HepG2 (cell line): ENCODE data around the gene CAMTA1. TPM values are rescaled to one million over a fixed set of nuclear protein-coding genes. Genes with fewer than 3 reads are reported as not detected.

ENCODE experiments used
- ARNT ChIP-seq: fragments of 450-650 bp; IDR thresholded peaks from 2 replicates; pipeline ENCODE4 v1.6.1; 2017
- CHD2 ChIP-seq: IDR thresholded peaks from 2 replicates; pipeline ENCODE4 v1.6.1; 2011; ENCODE audit warnings: low read depth, low read length, improper control_type of control experiment
- EHMT2 ChIP-seq: fragments of 200-600 bp; sonication (generic); IDR thresholded peaks from 2 replicates; pipeline ENCODE4 v1.7.0; 2017; ENCODE audit warnings: antibody characterized with exemption, low read depth, low read length, borderline replicate concordance
- FIP1L1 ChIP-seq: fragments of 200-400 bp; formaldehyde crosslinking; IDR thresholded peaks from 2 replicates; pipeline ENCODE4 v1.6.1; 2018; ENCODE audit warnings: low read depth, mild to moderate bottlenecking, low read length, moderate library complexity, borderline replicate concordance; ENCODE audit not compliant: insufficient read depth
- MIXL1 ChIP-seq: IDR thresholded peaks from 2 replicates; pipeline ENCODE4 v1.6.1; 2016
- MXD4 ChIP-seq: IDR thresholded peaks from 2 replicates; pipeline ENCODE4 v1.6.1; 2016; ENCODE audit warnings: mild to moderate bottlenecking, missing biosample characterization, missing genetic modification reagents
- SOX6 ChIP-seq, 2 experiments: fragments of 450-650 bp in 1 of 2; sonication (generic) in 1 of 2; formaldehyde crosslinking in 1 of 2; IDR thresholded peaks; 2 replicates each; pipeline versions ENCODE4 v1.4.0 to v1.6.1; 2017 to 2020; ENCODE audit warnings: antibody characterized with exemption in 1 of 2, mild to moderate bottlenecking in 1 of 2, missing genetic modification reagents in 1 of 2
- TCF12 ChIP-seq, 2 experiments: fragments of 450-650 bp in 1 of 2; sonication (generic) in 1 of 2; formaldehyde crosslinking in 1 of 2; IDR thresholded peaks; 2 replicates each; pipeline versions ENCODE4 v1.6.1 to v1.8.0; 2017 to 2022; ENCODE audit warnings: antibody characterized with exemption in 1 of 2, mild to moderate bottlenecking in 1 of 2, missing genetic modification reagents in 1 of 2, moderate library complexity in 1 of 2
- TMF1 ChIP-seq: sonication (generic); formaldehyde crosslinking; IDR thresholded peaks from 2 replicates; pipeline ENCODE4 v1.8.1; 2022; ENCODE audit warnings: low read depth, missing genetic modification reagents
- ZKSCAN1 ChIP-seq: fragments of 150-350 bp; IDR thresholded peaks from 2 replicates; pipeline ENCODE4 v1.6.1; 2014; ENCODE audit warnings: low read length
- ZNF180 ChIP-seq: sonication (generic); formaldehyde crosslinking; IDR thresholded peaks from 2 replicates; pipeline ENCODE4 v1.4.0; 2020; ENCODE audit warnings: low read depth, missing genetic modification reagents, borderline replicate concordance
- ZNF207 ChIP-seq: fragments of 450-650 bp; IDR thresholded peaks from 2 replicates; pipeline ENCODE4 v1.6.1; 2016; ENCODE audit warnings: antibody characterized with exemption, borderline replicate concordance
- ZNF343 ChIP-seq: sonication (generic); formaldehyde crosslinking; IDR thresholded peaks from 2 replicates; pipeline ENCODE4 v1.4.0; 2020; ENCODE audit warnings: mild to moderate bottlenecking, missing genetic modification reagents
- ZNF564 ChIP-seq: sonication (generic); formaldehyde crosslinking; IDR thresholded peaks from 2 replicates; pipeline ENCODE4 v1.8.1; 2023; ENCODE audit warnings: mild to moderate bottlenecking, missing genetic modification reagents
- ZNF569 ChIP-seq: sonication (generic); formaldehyde crosslinking; IDR thresholded peaks from 2 replicates; pipeline ENCODE4 v1.5.0; 2020; ENCODE audit warnings: mild to moderate bottlenecking, missing genetic modification reagents, moderate library complexity, borderline replicate concordance
- ZSCAN20 ChIP-seq: sonication (generic); formaldehyde crosslinking; IDR thresholded peaks from 2 replicates; pipeline ENCODE4 v1.4.0; 2020; ENCODE audit warnings: missing genetic modification reagents, mild to moderate bottlenecking, borderline replicate concordance
- polyA plus RNA-seq, 8 experiments: library from polyadenylated mRNA; depleted of rRNA in 3 of 8; stranded (reverse) in 7 of 8; unstranded in 1 of 8; fragments of >200 nt; fragmentation: Illumina TruSeq in 4 of 8; extraction: Trizol in 4 of 8; gene quantifications; 2 replicates each; pipeline versions ENCODE4 v1.2.1 to v1.2.3, GENCODE V29; 2011 to 2016; ENCODE audit warnings: low read depth in 4 of 8, missing spikeins in 1 of 8, mixed read lengths in 1 of 8; ENCODE audit not compliant: insufficient read depth in 1 of 8
- total RNA-seq, 5 experiments: library from RNA; depleted of rRNA; stranded (reverse); fragments of >200 nt; fragmentation: Illumina TruSeq; extraction: Trizol; gene quantifications; 2 replicates each; pipeline ENCODE4 v1.2.3, GENCODE V29; 2016; ENCODE audit warnings: low read depth in 1 of 5
- TF ChIP-seq, protein P1 (sequence below): IDR thresholded peaks from 2 replicates; pipeline ENCODE4 v1.6.1; 2016; ENCODE audit warnings: low read depth, missing genetic modification reagents, missing compliant biosample characterization
- TF ChIP-seq, protein P2 (sequence below): sonication (generic); formaldehyde crosslinking; IDR thresholded peaks from 2 replicates; pipeline ENCODE4 v1.9.0; 2021; ENCODE audit warnings: mild to moderate bottlenecking, missing genetic modification reagents

The CAMTA1 gene
- total and polyA plus RNA-seq, 2 of the 13 experiments (the other 11 are each of a cell fraction or from before 2014, with no cell fraction given): 25.0 to 36.4 TPM

DNA sequence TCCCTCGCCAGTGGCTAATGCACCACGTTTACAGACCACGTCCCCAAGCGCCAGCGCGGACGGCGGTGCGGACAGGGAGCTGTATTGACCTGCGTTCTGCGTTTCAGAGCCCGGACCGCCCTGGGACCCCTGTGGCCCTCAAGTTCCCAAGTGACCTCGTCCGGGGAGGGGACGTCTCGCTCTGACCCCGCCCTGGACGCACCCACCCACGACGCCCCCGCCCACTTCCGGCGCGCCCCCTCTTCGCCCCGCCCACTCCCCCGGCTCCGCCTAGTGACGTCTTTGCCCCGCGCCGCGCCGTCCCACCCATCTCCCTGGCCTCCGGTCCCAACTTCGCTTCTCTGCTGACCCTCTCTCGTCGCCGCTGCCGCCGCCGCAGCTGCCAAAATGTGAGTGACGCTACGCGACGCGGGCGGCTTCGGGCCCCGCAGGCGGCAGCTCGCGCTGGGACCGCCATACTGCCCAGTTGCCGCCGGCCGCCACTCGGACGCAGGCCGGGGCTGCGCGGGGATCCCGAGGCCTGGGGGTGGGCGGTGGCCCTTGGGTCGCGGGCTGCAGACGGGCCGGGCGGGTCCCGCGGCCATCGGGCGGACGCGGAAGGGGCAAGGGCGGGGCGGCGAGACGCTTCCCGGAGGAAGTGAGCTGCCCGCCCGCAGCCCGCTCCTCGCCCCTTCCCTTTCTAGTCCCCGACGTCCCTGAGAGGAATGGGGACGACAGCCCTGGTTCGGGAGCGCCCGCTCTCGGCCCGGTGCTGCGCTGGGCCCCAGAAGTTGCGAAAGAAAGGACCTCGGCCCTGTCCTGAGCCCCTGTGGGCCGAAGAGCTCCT, 986.0 kb downstream of the CAMTA1 start, which contains the start of gene VAMP3 (continued):
- TF ChIP-seq TMF1 (no peak), ZKSCAN1 (no peak), ARNT (no peak), MXD4 (CRISPR knock-in tag) (no peak), TCF12 (IDR thresholded peaks at IDR 0.05) (no peak), TCF12 (CRISPR knock-in tag; IDR thresholded peaks at IDR 0.05) (no peak), CHD2 (no peak), ZNF569 (CRISPR knock-in tag) (no peak), ZNF564 (CRISPR knock-in tag) (no peak), EHMT2 (no peak), MIXL1 (CRISPR knock-in tag) (no peak), FIP1L1 (no peak), ZNF180 (no peak), ZNF207 (no peak), ZNF343 (CRISPR knock-in tag) (peak; percentile 33; the same call in 1 of the 2 replicates), ZSCAN20 (no peak), SOX6 (IDR thresholded peaks at IDR 0.05) (no peak), SOX6 (CRISPR knock-in tag; IDR thresholded peaks at IDR 0.05) (no peak)
- TF ChIP-seq, protein P1, sequence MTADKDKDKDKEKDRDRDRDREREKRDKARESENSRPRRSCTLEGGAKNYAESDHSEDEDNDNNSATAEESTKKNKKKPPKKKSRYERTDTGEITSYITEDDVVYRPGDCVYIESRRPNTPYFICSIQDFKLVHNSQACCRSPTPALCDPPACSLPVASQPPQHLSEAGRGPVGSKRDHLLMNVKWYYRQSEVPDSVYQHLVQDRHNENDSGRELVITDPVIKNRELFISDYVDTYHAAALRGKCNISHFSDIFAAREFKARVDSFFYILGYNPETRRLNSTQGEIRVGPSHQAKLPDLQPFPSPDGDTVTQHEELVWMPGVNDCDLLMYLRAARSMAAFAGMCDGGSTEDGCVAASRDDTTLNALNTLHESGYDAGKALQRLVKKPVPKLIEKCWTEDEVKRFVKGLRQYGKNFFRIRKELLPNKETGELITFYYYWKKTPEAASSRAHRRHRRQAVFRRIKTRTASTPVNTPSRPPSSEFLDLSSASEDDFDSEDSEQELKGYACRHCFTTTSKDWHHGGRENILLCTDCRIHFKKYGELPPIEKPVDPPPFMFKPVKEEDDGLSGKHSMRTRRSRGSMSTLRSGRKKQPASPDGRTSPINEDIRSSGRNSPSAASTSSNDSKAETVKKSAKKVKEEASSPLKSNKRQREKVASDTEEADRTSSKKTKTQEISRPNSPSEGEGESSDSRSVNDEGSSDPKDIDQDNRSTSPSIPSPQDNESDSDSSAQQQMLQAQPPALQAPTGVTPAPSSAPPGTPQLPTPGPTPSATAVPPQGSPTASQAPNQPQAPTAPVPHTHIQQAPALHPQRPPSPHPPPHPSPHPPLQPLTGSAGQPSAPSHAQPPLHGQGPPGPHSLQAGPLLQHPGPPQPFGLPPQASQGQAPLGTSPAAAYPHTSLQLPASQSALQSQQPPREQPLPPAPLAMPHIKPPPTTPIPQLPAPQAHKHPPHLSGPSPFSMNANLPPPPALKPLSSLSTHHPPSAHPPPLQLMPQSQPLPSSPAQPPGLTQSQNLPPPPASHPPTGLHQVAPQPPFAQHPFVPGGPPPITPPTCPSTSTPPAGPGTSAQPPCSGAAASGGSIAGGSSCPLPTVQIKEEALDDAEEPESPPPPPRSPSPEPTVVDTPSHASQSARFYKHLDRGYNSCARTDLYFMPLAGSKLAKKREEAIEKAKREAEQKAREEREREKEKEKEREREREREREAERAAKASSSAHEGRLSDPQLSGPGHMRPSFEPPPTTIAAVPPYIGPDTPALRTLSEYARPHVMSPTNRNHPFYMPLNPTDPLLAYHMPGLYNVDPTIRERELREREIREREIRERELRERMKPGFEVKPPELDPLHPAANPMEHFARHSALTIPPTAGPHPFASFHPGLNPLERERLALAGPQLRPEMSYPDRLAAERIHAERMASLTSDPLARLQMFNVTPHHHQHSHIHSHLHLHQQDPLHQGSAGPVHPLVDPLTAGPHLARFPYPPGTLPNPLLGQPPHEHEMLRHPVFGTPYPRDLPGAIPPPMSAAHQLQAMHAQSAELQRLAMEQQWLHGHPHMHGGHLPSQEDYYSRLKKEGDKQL (CRISPR knock-in tag): no peak
- TF ChIP-seq, protein P2, sequence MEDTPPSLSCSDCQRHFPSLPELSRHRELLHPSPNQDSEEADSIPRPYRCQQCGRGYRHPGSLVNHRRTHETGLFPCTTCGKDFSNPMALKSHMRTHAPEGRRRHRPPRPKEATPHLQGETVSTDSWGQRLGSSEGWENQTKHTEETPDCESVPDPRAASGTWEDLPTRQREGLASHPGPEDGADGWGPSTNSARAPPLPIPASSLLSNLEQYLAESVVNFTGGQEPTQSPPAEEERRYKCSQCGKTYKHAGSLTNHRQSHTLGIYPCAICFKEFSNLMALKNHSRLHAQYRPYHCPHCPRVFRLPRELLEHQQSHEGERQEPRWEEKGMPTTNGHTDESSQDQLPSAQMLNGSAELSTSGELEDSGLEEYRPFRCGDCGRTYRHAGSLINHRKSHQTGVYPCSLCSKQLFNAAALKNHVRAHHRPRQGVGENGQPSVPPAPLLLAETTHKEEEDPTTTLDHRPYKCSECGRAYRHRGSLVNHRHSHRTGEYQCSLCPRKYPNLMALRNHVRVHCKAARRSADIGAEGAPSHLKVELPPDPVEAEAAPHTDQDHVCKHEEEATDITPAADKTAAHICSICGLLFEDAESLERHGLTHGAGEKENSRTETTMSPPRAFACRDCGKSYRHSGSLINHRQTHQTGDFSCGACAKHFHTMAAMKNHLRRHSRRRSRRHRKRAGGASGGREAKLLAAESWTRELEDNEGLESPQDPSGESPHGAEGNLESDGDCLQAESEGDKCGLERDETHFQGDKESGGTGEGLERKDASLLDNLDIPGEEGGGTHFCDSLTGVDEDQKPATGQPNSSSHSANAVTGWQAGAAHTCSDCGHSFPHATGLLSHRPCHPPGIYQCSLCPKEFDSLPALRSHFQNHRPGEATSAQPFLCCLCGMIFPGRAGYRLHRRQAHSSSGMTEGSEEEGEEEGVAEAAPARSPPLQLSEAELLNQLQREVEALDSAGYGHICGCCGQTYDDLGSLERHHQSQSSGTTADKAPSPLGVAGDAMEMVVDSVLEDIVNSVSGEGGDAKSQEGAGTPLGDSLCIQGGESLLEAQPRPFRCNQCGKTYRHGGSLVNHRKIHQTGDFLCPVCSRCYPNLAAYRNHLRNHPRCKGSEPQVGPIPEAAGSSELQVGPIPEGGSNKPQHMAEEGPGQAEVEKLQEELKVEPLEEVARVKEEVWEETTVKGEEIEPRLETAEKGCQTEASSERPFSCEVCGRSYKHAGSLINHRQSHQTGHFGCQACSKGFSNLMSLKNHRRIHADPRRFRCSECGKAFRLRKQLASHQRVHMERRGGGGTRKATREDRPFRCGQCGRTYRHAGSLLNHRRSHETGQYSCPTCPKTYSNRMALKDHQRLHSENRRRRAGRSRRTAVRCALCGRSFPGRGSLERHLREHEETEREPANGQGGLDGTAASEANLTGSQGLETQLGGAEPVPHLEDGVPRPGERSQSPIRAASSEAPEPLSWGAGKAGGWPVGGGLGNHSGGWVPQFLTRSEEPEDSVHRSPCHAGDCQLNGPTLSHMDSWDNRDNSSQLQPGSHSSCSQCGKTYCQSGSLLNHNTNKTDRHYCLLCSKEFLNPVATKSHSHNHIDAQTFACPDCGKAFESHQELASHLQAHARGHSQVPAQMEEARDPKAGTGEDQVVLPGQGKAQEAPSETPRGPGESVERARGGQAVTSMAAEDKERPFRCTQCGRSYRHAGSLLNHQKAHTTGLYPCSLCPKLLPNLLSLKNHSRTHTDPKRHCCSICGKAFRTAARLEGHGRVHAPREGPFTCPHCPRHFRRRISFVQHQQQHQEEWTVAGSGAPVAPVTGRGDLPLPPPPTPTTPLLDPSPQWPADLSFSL (CRISPR knock-in tag): no peak
